ENCODE results near the gene ACTN4.

The ACTN4 gene

DNA sequence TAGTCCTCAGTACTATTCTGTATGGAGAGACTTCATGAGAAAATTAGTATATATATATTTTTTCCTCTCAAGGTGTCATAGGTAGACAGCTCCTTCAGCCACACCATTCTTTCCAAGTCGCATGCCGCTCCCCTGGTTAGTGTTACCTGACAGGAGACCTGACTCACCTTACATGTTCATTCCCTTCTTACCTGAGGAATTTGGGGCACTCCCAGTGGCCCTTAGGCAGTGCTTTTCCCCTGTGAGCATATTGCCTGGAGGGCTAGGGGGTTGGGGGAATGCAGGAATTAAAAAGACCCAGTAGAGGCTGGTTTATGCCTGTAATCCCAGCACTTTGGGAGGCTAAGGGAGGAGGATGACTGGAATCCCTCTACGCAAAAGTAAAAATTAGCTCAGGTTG, 9.0 kb upstream of the ACTN4 start:
- no peak for DNase-seq

DNA sequence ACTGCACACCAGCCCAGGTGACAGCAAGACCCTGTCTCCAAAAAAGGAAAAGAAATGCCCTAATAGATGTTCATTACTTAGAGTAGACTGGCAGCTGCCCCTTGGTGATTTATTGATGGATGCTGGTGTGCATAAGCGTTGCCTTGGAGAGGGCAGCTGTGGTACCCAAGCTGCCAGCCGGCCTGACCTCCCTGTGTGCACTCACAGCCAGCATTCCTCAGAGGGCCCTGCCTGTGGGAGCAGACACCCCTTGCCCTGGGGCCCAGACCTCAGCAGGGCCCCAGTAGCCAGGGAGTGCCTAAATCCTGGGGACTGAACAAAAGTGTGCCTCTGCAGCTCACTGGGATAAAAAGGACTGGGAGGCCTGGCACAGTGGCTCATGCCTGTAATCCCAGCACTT, 7.8 kb upstream of the ACTN4 start:
- DNase-seq, result no peak

DNA sequence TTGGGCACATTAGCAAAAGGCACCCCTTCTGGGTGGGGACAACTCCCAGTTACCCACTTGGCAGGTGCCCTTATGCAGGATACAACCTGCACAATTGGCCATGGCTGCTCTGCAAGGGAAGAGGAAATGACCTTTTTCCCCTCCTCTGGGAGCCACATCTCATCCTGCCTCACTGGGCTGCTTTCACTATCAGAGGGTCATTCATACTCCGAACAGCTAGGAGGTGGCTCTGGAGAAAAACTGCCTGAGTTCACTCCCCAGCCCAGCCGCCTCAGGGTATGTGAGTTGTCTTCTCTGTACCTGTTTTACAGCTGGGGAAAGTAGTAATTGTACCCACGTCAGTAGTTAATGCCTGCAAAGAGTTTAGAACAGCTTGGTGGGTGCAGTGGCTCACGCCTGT, 7.1 kb upstream of the ACTN4 start:
- no peak for DNase-seq

DNA sequence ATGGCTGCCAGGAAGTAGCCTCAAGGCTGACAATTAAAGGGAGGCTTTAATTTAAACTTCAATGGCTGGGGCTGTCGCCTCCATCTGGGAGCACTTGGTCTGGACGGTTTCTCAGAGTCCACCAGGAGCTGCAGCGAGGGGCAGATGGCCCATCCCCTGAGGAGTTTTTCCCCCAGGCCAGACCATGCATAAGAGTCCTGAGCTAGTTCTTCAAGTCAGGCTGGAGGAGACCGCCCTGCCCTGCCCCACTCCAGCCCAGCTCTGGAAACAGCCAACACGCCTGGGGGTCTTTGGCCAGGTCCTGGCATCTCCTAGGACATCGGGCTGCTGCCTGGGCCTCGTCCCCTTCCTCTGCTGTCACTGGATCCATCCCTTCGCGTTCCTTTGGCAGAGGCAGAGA, 5.3 kb upstream of the ACTN4 start:
- no peak for DNase-seq

DNA sequence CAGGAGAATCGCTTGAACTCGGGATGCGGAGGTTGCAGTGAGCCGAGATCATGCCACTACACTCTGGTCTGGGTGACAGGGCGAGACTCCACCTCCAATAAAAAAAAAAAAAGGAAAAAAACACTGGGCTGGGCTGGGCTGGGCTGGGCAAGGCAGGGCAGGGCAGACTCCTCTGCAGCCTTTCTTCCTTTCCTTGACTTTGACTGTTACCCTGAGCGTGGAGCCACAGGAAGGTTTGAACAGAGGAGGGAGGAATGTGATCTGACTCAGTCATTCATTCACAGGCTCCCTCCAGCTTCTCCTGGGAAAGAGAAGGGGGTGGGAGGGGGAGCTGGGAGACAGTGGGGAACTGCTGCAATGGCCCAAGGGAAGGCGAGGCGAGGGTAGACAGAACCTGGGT, 2.7 kb upstream of the ACTN4 start:
- DNase-seq, result no peak

DNA sequence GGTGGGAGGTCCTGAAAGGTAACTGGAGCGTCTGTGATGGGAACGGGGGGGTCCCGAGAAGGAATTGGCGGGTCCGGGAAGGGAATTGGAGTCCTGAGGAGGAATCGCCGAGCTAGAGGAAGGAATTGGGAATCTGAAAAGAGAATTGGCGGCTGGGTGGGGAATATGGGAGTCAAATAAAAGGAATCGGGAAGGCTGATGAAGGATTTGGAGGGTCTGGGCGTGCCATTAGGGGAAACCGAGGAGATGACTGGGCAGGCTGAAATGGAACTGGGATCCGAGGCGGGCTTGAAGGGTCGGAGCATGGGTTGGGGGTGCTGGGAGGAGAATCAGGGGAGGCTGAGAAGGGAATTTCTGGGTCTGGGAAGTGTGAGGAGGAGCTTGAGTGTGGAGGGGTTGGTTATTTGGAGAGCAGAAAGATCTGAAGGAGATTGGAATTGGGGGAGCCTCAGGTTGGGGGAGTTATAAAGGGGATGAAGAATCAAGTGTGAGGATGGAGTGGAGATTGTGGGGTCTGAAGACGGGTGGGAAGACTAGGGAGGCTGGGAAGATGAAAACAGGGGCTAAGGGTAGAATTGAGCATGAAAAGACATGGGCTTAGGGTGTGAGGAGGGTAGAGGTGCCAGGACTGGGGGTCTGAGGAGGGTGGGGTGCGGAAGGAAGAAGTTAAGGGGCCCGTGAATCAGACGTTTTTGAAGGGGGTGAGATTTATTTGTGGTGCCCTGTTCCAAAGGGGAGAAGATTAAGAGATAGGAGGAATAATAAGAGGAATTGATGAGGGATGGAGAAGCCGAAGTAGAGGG, 718 bp downstream of the ACTN4 start:
- no peak for DNase-seq

DNA sequence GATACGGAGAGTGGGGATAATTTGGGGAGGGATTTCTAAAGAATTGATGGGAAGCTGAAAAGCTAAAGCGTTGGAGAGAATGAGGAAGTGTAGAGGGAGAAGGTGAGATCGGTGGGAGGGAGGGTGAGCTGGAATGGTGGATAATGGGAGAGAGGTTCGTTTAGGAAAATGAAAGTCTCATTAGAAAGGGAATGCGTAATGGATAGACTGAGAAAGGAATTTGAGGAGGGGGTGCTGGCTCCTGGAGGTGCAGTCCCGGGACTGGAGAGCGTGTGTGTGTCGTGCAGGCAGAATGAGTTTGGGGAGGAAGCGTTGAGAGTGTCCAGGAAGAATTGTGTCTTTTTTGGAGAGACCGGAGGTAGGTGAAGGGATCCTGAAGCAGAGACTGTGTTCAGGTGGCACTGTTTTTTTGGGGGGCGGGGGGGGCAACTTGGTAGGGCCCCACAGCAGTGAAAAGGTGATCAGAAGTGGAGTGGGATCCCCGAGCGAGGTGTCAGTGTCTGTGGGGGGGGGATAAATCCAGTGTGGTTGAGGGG, 1.4 kb downstream of the ACTN4 start:
- DNase-seq, result no peak

DNA sequence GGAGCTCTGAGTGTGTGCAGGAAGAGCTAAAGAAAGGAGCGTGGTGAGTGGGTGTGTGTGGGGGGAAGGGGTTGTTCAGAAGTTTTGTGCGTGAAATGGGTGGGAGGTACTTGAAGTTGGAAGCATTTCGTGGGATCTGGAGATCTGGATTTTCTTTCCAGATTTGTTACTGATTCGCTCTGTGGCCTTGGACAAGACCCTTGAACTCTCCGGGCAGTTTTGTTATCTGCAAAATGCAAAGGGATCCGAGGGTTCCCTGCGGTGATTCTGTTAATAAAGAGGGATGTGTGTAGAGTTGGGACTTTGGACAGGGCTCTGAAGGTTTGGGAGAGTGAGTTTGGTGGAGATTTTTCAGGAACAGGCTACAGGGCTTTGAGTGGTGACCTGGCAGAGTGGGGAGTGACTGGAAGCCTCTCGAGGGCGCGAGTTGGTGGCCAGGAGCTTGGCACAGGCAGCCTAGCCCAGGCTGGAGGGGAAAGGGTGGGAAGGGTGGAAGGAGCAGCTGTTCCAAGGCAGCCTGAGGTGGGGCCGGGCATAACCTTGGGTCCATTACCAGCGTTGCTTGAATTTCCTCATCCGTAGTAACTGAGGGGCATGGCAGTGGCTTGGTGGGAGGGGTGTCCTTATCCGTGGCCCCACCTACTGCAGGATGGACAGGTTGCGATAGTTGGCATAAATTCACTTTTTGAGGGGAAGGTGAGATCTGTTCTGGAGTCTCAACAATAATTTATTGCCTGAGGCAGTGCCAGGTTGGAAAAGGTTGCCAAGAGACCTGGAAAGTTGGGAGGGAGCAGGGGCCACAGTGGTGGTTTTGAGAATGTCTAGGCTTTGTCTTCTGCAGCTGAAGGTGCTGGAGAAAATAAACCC, 2.1 kb downstream of the ACTN4 start:
- no peak for DNase-seq

DNA sequence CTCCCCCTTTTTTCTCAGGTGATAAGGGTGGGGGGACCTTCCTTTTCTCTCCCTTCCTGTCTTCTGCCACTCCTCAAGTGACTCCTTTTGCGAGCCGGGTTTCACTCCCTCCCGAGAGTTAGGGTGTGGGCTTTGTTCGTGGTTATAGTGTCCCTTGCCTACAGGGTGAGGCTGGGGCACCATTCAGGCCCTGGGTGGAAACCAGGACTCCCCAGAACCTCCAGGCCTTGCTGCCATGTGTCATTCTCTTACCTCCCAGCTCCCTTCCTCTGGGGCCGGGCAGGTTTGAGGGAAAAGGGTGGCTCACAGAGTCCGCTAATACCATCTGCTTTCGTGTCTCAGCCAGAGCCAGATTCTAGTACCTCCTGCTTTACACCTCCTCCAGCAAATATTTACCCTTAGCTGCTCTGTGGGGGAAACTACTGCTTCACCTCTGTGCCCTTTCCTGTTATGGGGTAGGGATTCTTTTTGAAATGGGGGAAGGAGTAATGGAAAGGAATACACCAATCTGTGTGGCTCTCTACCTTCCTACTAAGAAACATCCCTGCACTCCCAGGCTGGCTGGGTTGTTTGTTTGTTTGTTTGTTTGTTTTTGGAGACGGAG, 2.8 kb downstream of the ACTN4 start:
- no peak for DNase-seq

DNA sequence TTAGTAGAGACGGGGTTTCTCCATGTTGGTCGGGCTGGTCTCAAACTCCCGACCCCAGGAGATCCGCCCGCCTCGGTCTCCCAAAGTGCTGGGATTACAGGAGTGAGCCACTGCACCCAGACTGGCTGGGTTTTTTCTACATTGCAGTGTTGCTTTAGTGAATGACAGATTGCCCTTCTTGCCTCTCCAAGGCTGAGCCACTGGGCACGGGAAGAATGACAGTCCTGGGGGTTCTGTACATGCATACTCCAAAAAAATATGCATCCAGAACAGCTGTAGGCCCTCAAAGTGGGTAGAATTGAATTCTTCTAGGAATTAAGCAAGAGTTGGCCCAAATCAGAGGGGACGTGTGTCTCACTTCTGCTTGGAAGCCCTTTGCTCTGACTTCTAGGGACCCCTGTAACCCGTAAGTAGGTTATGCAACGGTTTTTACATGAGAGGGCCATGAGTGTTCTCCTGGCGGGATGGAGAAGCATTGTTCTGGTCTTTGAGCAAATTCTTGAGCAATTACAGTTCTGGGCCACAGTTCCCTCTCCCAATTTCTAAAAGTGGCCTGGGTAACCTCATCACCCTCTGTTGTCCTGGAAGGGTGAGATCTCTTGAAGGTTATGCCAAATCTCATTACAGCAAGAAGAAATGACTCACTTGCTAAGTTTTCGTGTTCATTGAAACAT, 3.6 kb downstream of the ACTN4 start:
- DNase-seq, result peak; percentile 70

DNA sequence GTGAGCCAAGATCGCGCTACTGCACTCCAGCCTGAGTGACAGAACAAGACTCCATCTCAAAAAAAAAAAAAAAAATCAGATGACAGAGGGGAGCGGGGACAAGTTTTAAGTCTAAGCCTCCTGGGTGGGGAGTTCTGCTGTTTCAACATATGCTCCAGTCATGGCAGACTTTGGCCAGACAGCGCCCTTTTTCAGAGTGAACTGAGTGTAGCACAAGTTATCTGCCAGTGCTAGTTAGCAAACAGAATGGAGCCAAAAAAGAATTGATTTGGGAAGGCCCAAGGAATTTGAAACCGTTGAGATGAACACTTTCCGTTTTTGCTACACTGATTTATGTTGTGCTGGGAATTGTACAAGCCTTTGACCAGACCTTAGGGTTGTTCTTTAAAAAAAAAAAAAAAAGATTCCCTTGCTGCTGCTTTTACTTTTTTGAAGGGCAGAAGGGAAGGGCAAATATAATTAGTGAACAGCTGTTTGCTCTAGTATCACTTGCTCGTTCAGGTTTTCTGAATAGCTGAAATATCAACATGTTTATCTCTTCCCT, 5.7 kb downstream of the ACTN4 start:
- peak; percentile 62 for DNase-seq

DNA sequence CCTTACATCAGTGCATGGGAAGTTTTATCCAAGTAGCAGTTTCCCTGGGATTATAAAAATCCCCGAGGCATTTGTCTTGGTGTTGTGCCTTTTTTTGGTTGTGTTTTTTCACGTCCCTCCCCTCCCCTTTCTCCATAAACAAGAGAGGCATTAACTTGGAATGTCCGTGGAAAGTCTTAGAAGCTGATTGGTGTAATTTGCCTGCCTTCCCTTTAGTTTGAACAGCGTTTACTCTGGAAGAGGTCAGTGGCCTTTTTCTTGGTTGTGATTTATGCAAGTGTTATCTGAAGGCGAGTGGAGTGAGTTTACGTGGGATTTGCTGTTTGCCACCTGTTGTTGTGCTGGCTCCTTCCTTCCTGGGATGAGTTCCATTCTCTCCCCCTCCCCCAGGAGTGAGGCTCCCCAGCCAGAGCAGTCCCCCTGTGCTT, 7.2 kb downstream of the ACTN4 start:
- DNase-seq, result no peak

DNA sequence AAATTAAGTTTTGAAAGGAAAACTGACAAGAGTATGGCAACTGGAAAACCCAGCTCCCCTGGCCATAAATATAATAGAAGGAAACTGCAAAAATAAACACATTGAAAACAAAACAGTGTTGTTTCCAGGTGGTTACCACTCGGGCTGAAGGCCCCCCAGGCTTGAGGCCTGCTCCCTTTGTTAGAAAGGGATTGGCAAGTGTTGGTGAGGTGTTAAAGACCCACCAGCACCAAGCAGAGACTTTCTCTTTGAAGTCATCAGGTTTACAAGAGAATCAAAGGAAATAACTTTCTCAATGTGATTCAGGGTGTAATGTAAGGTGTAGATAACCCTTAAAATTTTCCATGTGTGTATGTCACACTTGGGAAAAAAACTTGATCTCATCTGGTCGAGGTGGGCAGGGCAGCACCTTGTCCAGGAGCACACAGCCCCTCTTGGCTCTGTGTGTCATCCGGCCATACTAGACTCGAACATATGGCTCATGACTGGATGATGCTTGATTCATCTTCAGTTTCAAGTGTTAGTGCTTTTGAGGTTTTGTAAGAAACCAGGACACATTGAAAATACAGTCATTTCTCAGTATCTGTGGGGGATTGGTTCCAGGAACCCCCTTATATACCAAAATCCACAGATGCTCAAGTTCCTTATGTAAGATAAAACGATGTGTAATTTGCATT, 7.8 kb downstream of the ACTN4 start:
- no peak for DNase-seq

DNA sequence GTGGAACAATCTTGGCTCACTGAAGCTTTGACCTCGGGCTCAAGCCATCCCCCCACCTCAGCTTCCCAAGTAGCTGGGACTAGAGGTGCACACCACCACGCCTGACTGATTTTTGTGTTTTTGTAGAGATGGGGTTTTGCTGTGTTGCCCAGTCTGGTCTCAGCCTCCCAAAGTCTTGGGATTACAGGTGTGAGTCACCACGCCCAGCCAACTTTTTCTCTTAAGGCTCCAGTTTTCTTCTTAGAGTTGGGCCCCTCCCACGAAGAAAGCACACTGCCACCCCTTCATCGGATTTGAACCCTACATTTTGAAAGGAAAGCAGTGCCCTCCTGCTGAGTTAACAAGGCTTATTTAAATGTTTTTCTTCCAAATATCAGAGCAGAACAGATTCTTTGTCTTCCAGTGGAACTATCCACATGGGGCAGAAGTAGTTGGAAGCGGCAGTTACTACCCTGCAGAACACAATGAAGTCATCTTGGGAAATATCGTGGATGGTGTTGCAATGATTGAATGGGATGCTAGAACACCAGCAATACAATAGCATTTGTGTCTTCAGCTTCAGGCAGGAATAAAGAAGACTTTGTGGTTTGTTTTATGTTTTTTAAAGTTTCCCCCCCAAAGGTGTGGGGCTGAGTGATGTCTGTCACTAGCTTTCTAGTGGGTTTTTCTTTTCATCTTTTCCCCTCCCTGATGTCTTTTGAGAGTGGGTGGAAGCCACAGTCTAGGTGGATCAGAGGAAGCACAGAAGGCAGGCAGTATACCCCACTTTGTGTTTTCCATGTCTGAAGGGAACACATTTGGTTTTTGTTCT, 8.9 kb downstream of the ACTN4 start:
- DNase-seq, result peak; percentile 56

DNA sequence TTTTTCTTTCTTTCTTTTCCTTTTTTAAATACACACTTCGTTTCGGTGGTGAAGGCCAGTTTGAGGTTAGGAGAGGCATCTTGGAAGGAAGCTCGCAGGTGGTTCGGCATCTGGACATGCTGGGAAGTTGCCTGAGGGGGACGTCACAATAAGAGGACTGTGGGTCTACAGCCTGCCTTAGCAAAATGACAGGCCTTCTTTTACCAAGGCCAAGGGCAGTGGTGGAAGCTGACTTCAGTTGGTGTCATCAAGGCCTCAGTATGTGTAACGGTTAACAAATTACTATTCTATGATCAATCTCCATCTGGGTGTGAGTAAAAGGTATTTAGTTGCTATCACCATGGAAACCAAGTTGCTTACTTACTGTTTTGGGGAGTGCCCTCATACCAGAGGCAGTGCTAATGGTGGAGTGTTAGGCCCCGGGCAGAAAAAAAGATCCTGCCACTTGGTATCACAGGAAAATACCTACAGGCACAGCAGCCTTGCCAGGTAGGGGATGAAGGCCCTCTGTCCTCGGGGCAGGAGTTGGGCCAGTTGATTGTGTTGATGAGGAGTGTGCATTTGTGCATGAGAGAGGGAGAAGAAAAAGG, 10.3 kb downstream of the ACTN4 start:
- no peak for DNase-seq

DNA sequence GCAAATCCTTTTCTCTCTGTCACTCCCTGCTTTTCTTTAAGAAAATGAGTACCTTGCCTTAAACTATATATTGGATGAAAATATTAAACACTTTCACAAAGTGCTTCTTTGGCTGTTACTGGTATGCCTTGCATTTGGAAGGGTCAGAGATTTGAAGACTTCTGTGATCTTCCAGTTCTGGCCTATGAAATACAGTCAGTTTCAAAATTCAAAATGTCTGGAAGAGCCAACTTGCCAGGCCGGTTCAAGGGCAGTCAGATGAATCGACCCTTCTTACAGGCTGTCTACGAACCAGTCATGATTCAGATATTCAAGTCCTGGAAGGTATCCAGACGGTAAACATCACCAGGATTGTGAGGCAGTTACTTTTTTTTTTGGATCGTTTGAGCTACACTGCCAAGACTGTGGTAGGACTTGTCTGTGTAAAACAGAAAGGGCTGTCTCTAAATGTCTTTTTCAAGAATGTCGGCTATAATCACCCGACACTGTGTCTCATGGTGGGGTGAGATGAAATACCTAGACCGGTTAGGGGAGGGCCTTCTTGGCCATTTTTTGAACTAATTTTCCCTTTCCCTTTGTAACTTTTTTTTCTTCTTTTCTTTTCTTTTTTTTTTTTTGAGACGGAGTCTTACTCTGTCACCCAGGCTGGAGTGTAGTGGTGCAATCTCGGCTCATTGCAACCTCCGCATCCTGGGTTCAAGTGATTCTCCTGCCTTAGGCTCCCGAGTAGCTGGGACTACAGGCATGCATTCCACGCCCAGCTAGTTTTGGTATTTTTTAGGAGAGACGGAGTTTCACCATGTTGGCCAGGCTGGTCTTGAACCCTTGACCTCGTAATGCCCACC, 11.2 kb downstream of the ACTN4 start:
- no peak for DNase-seq

DNA sequence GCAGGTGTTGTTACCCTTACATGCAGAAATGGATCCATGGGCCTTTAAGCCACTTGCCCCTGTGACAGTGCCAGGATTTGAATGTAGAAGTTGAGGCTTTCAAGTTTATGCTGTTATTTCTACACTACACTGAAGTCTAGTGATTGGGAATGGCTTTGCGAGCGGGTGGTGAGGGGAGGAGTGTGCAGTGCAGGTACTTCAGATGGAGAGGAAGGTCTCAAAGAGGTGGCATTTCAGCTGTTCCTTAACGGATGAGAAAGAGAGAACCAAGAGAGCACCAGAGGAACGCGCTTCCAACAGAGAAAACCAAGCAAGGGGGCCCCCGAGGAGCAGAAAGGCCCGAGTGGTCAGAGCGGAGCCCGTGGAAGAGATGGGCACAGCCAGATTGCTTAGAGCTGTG, 13.3 kb downstream of the ACTN4 start:
- no peak for DNase-seq

DNA sequence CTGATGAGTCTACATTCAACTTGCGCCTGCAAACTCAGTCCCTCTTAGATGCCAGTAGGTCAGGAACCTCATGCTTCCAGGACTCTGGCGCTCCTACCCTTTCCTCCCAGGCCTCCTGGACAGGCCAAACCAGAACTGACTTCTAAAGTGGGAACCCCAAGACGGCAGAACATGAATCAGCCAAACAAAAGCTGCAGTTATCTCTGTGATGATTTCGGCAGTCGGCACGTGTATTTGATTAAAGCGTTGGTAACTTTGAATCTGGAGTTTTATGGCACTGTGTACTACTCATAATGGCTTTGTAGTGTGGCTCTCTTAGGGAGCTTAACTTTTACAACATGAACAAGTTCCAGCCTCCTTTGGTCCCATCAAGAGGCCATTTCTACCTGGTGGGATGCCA, 13.7 kb downstream of the ACTN4 start:
- DNase-seq, result no peak

DNA sequence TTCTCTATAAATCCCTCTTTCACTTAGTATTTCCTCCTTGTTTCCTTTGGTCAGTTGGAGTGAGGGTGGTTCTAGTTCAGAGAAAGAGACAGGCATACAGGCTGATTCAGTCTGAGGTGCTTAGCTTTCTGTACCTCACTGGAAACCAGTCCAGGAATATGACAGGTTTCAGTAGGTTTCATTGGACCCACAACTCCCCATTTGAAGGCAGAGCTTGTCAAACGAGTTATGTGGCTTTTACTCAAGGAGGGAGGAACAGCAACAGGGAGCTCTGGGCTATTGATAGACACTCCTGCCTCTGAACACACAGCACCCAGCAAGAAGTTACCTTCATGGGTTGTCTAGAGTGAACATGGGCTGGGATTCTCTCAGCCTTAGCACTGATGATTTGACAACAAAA, 14.5 kb downstream of the ACTN4 start:
- no peak for DNase-seq
